ENCODE data around the gene STRN3. TPM values are rescaled to one million over a fixed set of nuclear protein-coding genes. Genes with fewer than 3 reads are reported as not detected.

STRN3 gene
- total RNA-seq, 2 donors from 2014 or later = 18.1 to 18.9 TPM

DNA sequence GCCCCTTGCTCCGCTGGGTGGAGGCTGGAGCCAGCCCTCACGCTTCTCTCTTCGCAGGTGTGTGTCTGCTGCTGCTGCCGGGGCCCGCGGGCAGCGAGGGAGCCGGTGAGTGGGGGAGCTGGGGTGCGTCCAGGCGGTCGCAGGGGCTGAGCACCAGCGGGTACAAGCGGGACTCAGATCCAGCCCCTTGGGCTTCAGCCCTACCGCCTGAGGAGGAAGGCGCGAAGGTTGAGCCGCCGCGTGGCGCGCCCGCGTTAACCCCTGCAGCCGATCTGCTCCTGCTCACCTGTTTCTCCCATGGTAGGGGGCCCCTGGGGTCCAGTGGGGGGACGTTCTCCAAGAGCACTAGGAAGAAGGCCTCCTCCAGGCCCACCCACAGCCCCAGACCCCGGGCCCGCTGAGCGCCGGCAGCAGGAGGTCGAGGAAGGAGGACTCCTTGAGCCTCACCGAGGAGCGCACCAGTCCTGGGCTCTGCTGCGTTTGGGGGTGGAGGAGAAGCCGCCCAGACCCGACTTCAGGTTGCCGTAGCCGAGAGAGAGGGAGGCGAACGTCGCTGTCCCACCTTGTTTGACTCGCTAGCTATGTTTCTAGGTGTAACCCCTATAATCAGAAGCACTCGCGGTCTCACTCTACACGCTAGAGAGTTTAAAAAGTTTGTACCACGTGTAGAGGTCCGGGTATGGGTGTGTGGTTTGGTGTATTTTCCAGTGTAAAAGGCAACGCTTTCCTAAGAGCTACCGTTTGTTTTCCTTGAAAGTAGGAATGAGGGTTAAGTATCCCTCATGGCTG lies 151.0 kb downstream of the STRN3 start:
- Histone ChIP-seq H3K36me3 (replicated peaks in 1 of 2; ENCODE audit: insufficient read depth in 1 of 2, low read depth in 2 of 2) (no peaks in the 10 kb centered on the region), H3K4me3 (peak overlapping the region; percentile 11 to 79), H3K9me3 (no peaks in the 10 kb centered on the region), H3K27me3 (no peaks in the 10 kb centered on the region), H3K4me1 (peaks cover 20% of the 10 kb centered on the region), H3K27ac (no peak overlapping the region)
- intact Hi-C loops (cut with DNase I) = no loop called here
- ATAC-seq = peak; percentile 54
- DNase-seq = peak in 2 of 4 donors; percentile 16 to 30
- 3 to 4% methylated on average over 15 to 35 of the region's 48 CpGs for WGBS, 2 donors
- TF ChIP-seq CTCF (IDR thresholded peaks at IDR 0.05) = no peak
- no peak for TF ChIP-seq POLR2A (IDR thresholded peaks at IDR 0.05)

DNA sequence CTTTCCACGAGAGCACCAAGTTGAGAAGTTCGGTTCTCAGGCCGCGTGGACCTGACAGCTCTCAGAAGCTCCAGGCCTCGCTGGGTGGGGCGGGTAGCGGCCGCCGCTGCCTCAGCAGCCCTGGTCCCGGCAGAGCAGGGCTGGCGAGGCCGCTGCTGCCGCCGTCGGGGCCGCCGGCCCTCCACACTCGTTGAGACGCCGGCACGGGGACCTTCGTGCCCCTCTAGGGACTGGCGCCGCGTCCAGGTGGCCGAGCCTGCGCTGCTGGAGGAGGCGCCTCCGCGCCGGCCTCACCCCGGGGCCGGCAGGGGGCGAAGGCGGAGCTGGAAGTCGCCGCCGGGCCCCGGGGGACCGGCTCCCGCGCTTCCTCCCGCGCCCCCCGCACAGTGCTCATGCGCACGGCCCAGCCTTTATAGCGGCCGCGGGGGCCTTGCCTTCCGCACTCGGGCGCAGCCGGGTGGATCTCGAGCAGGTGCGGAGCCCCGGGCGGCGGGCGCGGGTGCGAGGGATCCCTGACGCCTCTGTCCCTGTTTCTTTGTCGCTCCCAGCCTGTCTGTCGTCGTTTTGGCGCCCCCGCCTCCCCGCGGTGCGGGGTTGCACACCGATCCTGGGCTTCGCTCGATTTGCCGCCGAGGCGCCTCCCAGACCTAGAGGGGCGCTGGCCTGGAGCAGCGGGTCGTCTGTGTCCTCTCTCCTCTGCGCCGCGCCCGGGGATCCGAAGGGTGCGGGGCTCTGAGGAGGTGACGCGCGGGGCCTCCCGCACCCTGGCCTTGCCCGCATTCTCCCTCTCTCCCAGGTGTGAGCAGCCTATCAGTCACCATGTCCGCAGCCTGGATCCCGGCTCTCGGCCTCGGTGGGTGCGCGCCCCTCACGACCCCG lies 151.8 kb downstream of the STRN3 start, which contains the start of gene COCH:
Gene COCH, plus strand, starts transcription at position 440 of the 879 bp plus-strand sequence. Its CDS starts 380 bp downstream, at position 820.
- WGBS, 2 donors = 2 to 43% methylated on average over 9 to 90 of the region's 99 CpGs

DNA sequence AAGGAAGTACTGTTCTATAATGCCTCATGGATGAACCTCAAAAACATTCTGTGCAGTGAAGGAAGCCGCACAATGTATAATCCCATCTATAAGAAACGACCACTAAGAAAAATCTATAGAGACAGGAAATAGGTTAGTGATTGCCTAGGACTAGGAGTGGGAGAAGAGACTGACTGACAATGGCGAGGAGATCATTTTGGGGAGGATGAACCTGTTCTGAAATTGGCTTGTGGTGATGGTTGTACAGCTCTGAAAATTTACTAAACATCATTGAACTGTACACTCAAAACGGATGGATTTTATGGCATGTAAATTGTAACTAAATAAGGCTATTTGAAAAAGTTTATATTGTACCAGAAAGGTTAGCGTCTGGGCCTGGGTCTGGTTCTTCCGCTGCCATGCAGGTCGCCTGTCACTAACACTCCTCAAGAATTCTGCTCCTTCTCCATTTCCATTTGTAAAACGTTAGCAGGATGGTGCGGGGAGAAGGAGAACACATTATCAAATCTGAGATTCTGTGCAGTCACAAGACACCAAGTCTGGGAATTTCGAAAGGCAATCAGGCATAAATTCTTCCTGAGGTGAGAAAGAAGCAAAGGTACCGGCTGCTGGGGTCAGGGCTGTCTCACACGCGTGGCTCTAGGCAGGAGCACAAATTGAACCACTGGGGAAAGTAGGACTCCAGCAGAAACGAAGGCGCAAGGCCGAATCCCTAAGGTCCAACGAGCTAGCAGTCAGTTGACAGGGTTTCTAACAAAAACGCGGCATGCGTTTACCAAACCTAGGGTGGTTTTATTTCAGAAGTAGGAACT lies 152.7 kb downstream of the STRN3 start:
- WGBS, 2 donors = 57 to 82% methylated on average over 20 of the region's 20 CpGs
- DNase-seq (no peak), ATAC-seq (no peak)
- intact Hi-C loops (cut with DNase I) = no loop called here
- H3K36me3 ChIP-seq (replicated peaks in 1 of 2; ENCODE audit: insufficient read depth in 1 of 2, low read depth in 2 of 2) = no peaks in the 10 kb centered on the region
- no peaks in the 10 kb centered on the region for H3K9me3 ChIP-seq
- H3K4me1 ChIP-seq = peaks cover 20% of the 10 kb centered on the region
- TF ChIP-seq POLR2A (IDR thresholded peaks at IDR 0.05) (no peak), CTCF (IDR thresholded peaks at IDR 0.05) (no peak)
- H3K27me3 ChIP-seq = no peaks in the 10 kb centered on the region
- peak overlapping the region in 1 of 2 donors; percentile 79 for H3K4me3 ChIP-seq
- peak overlapping the region in 1 of 4 donors; percentile 62 for H3K27ac ChIP-seq

More for the DNA sequence above, 151.8 kb downstream of the STRN3 start, which contains the start of gene COCH:
- Histone ChIP-seq H3K4me3 (peak within 1 kb of the TSS; percentile 11 to 79), H3K27ac (peak within 1 kb of the TSS in 1 of 4 donors; percentile 62), H3K27me3 (no peaks in the 10 kb centered on the region), H3K4me1 (peaks cover 20% of the 10 kb centered on the region), H3K36me3 (replicated peaks in 1 of 2; ENCODE audit: insufficient read depth in 1 of 2, low read depth in 2 of 2) (no peaks in the 10 kb centered on the region), H3K9me3 (no peaks in the 10 kb centered on the region)
- DNase-seq (peak; percentile 47 to 72 (median 49)), ATAC-seq (peak; percentile 79)
- TF ChIP-seq CTCF (IDR thresholded peaks at IDR 0.05) = peak in 6 of 7 experiments; percentile 29 to 55 (median 39)
- peak in 2 of 3 donors; percentile 17 to 57 for TF ChIP-seq POLR2A (IDR thresholded peaks at IDR 0.05)
- intact Hi-C loops (cut with DNase I) = no loop called here

GRCh38 chr14:30872602-30873001 lies 153.6 kb downstream of the STRN3 start:
- DNase-seq (no peak), ATAC-seq (no peak)
- H3K4me1 ChIP-seq = peaks cover 20% of the 10 kb centered on the region
- TF ChIP-seq POLR2A (IDR thresholded peaks at IDR 0.05) = no peak
- TF ChIP-seq CTCF (IDR thresholded peaks at IDR 0.05) = no peak
- WGBS, 2 donors = 87 to 100% methylated on average over 1 of the region's 1 CpG
- no peak overlapping the region for H3K4me3 ChIP-seq
- H3K36me3 ChIP-seq (replicated peaks in 1 of 2; ENCODE audit: insufficient read depth in 1 of 2, low read depth in 2 of 2) = no peaks in the 10 kb centered on the region
- no peaks in the 10 kb centered on the region for H3K27me3 ChIP-seq
- H3K27ac ChIP-seq = no peak overlapping the region
- no peaks in the 10 kb centered on the region for H3K9me3 ChIP-seq
- intact Hi-C loops (cut with DNase I) = no loop called here
